H1 (cell line): ENCODE measurements around the gene PPP1R18.

ENCODE experiments used
- ATF2 ChIP-seq: IDR thresholded peaks from 2 replicates; pipeline ENCODE4 v1.6.1; 2012; ENCODE audit warnings: low read length, inconsistent platforms
- CTCF ChIP-seq, 3 experiments: IDR thresholded peaks; 1 replicate in 2 of 3; 2 replicates in 1 of 3; pipeline versions ENCODE4 v1.5.1 to v1.6.1; 2011; ENCODE audit warnings: low read length in 3 of 3, mild to moderate bottlenecking in 3 of 3, inconsistent platforms in 2 of 3, low read depth in 1 of 3, moderate library complexity in 1 of 3; ENCODE audit not compliant: insufficient read depth in 1 of 3; ENCODE audit errors: control extremely low read depth in 1 of 3
- EZH2 ChIP-seq: fragments of 200-600 bp; sonication (generic); IDR thresholded peaks from 2 replicates; pipeline ENCODE4 v1.7.1; 2012; ENCODE audit warnings: low read depth, mild to moderate bottlenecking, moderate library complexity, low read length, inconsistent platforms; ENCODE audit not compliant: severe bottlenecking
- POLR2A ChIP-seq, 2 experiments: IDR thresholded peaks; 1 replicate in 1 of 2; 2 replicates in 1 of 2; pipeline ENCODE4 v1.6.1; 2011; ENCODE audit warnings: low read depth in 2 of 2, low read length in 2 of 2, mild to moderate bottlenecking in 2 of 2; ENCODE audit errors: control extremely low read depth in 1 of 2
- RXRA ChIP-seq: IDR thresholded peaks from 2 replicates; pipeline ENCODE4 v1.6.1; 2011; ENCODE audit warnings: low read depth, mild to moderate bottlenecking, low read length, moderate library complexity; ENCODE audit not compliant: insufficient read depth
- SUZ12 ChIP-seq: fragments of 200-600 bp; sonication (generic); IDR thresholded peaks from 2 replicates; pipeline ENCODE4 v1.6.1; 2012; ENCODE audit warnings: mild to moderate bottlenecking, inconsistent platforms, low read length, moderate library complexity, mixed read lengths
- TEAD4 ChIP-seq: IDR thresholded peaks from 2 replicates; pipeline ENCODE4 v1.6.1; 2012; ENCODE audit warnings: low read depth, low read length, inconsistent platforms, mixed read lengths
- USF2 ChIP-seq: IDR thresholded peaks from 2 replicates; pipeline ENCODE4 v1.6.1; 2011; ENCODE audit warnings: low read length, improper control_type of control experiment

- TF ChIP-seq SUZ12 (no peak), POLR2A (IDR thresholded peaks at IDR 0.05; ENCODE audit: control extremely low read depth in 1 of 2, low read depth in 2 of 2, low read length in 2 of 2) (no peak), ATF2 (no peak), RXRA (no peak), EZH2 (no peak), TEAD4 (no peak), USF2 (no peak), CTCF (IDR thresholded peaks at IDR 0.05; ENCODE audit: control extremely low read depth in 1 of 3, insufficient read depth in 1 of 3, low read depth in 1 of 3, low read length in 3 of 3) (no peak)
Measured at GRCh38 chr6:30655743-30656094, 30.7 kb downstream of the PPP1R18 start.
